Measurements from ENCODE around the gene SMC4.
"Not testable (repeated sequence)": the region's sequence is repeated elsewhere in the genome, so short reads cannot be mapped to it uniquely, and the experiment has no call there.

Gene SMC4

DNA sequence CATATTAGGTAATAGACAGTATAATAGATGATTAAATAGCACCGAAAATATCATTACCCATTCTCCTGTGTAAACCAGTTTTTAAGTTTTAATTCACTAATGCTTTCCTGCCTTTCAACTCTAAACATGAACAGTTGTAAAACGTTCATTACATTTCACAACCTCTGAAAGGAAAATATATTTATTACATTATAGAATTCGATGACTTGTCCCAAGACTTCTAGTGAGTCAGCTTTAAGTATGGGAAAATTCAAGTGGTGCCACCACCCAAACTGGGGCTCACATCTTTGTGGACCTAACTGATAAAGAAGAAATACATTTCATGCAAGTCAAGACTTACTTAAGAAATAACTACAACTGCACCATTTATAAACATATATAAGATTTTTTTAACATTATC is 48.1 kb downstream of the SMC4 start:
- DNase-seq, result peak; percentile 53

GRCh38 chr3:160448845-160449635 is 49.6 kb downstream of the SMC4 start:
- no peak for DNase-seq

- DNase-seq, result peak; percentile 98
These were observed 50.5 kb downstream of the SMC4 start, which contains the start of gene TRIM59 for GRCh38 chr3:160449636-160450598. TRIM59 (minus strand) TSS chr3:160449786; CDS start chr3:160439183, 10,603 bp downstream.

- peak; percentile 97 for DNase-seq
These were observed 51.4 kb downstream of the SMC4 start for GRCh38 chr3:160450846-160451245.

GRCh38 chr3:160451602-160452001 is 52.2 kb downstream of the SMC4 start:
- DNase-seq, result peak; percentile 43

DNA sequence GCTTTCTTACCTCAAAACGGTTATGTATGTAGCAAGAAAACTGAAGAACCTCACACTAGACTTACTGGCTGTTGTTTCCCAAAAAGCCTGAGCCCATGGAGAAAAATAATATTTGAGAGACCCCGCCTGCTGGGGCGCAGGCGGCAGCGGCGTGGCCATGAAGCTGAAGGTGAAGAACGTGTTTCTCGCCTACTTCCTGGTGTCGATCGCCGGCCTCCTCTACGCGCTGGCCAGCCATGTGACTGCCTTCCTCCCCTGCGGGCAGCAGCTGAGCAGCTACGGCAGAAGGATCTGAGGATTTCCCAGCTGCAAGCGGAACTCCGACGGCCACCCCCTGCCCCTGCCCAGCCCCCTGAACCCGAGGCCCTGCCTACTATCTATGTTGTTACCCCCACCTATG is 52.8 kb downstream of the SMC4 start:
- not testable (repeated sequence) for DNase-seq

- no peak for DNase-seq
These were observed 55.5 kb downstream of the SMC4 start for GRCh38 chr3:160454995-160455394.

DNA sequence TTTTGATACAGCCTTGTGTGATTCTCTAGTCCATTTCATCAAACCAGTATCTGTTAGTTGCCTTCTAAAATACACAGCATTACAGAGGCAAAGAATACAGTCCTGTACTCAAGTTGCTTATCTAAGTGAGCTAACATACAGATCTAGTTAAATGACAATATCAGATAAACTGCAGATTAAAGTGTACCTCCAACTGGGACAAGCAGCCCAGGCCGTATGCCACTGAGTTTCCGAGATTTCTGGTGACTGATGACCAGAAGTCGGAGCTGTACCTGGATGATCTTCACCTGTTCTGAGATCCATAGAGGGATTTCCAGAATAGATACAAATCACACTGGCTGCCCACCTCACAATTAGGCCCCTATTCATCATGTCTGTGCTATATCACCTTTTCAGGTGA is 56.4 kb downstream of the SMC4 start:
- DNase-seq, result no peak

- DNase-seq, result no peak
These were observed 58.7 kb downstream of the SMC4 start for GRCh38 chr3:160458151-160458550.

GRCh38 chr3:160459450-160459970 is 60.1 kb downstream of the SMC4 start:
- no peak for DNase-seq

- no peak for DNase-seq
These were observed 60.6 kb downstream of the SMC4 start for GRCh38 chr3:160460033-160460432.

GRCh38 chr3:160464321-160464720 is 64.9 kb downstream of the SMC4 start:
- no peak for DNase-seq

DNA sequence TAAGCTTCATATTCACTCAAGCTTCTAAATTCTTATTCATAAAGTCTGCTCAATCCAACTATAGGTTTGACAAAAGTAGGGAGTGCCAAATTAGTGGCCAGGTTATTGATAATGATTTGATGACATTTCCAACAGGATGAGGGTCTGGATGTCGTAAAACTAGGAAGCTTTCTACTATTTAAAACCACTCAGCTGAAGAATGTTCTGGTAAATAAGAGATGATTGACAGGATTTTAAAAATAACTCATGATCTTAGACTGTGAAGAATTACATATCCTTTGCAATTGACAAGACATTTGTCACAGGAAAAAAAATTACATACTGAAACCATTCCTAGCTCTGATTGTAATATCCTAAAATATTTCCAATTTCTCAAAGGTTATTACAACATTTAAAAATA is 65.5 kb downstream of the SMC4 start:
- no peak for DNase-seq

GRCh38 chr3:160470181-160470580 is 70.7 kb downstream of the SMC4 start:
- no peak for DNase-seq

- DNase-seq, result no peak
These were observed 72.4 kb downstream of the SMC4 start for GRCh38 chr3:160471892-160472291.

- no peak for DNase-seq
These were observed 72.9 kb downstream of the SMC4 start for GRCh38 chr3:160472344-160472743.

- peak; percentile 92 for DNase-seq
These were observed 73.8 kb downstream of the SMC4 start for GRCh38 chr3:160473221-160473620.

DNA sequence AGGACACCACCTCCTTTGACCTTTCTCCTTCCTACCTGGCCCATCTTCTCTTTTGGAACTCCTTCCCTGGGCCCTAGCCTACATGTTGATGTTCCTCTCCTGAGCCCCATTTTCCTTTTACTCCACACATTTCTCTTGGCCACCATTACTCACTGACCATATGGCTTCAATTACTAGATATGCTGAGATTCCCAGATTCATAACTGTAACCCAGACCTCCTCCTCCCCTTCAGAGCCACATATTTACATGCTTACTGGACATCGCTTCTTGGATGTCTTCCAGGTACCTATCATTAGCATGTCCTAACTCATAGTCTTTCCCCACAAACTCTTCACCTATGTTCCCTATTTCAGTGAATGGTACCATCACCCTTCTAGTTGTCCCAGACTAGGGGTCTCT is 74.5 kb downstream of the SMC4 start:
- peak; percentile 97 for DNase-seq

GRCh38 chr3:160474416-160474838 is 75.0 kb downstream of the SMC4 start:
- DNase-seq, result peak; percentile 85

DNA sequence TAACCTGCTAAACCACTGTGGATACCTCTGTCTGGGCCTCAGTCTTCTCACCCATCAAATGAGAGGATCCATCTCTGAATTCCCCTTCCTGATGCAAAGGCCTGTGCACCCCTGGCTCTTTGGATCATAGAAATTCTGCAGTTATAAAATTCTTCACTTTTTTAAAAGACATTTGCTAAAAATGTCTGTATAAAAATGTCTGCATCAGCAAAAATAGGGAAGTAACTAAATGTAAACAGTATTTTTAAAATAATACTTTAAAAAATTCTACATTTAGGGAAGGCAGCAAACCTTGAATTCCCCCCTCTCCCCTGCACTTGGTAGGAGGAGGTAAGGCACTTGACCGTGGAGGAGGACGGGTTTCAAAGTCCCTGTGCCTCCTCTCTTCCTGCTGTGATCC is 75.7 kb downstream of the SMC4 start:
- DNase-seq, result no peak

GRCh38 chr3:160475884-160476283 is 76.4 kb downstream of the SMC4 start:
- no peak for DNase-seq

- DNase-seq, result peak; percentile 46
These were observed 78.3 kb downstream of the SMC4 start for GRCh38 chr3:160477750-160478149.

DNA sequence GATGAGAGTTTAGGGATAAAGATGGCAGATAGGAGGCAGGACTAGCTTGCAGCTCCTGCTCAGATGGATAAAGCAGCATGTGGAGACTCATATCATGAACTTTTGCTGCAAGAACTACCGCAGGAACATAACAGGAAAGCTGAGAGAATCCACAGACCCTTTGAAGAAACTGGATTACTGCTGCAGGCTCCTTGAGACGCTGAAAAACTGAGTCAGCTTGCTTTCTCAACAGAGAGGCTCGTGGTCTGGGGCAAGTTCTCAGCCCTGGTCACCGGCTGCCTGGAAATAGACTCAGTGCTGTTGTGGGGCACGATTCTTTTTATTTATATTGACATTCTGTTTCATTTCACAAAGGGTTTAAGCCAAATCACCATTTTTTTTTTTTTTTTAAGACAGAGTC is 78.9 kb downstream of the SMC4 start:
- peak; percentile 59 for DNase-seq

All from fibroblast of skin of scalp (primary cell).